NCI-H1417 (cell line): ENCODE results near the gene MAN2A1.

ENCODE experiments used
- DNase-seq, 3 experiments: peaks; one replicate each; lab custom pipeline; 2025; lab: John Stamatoyannopoulos, UW

Gene MAN2A1

DNA sequence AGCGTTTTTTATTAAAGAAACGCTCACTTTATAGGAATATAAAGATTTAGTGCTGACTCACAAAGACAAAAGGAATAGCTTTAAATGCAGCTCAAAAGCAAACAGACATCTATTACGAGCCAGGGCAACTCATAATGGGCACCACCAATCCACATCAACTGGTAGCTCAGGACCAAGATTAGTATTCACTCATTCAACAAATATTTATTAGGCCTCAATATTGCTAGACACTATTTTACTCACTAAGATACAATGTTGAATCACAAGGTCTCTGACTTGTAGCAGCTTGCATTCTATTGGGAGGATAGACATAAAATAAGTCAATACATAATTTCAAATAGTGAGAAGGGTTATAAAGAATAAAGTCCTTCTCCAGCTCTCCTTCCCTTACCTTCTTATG, 8.0 kb upstream of the MAN2A1 start:
- DNase-seq, result no peak

- DNase-seq, result no peak
These were observed 7.3 kb upstream of the MAN2A1 start for GRCh38 chr5:109682383-109682782.

DNA sequence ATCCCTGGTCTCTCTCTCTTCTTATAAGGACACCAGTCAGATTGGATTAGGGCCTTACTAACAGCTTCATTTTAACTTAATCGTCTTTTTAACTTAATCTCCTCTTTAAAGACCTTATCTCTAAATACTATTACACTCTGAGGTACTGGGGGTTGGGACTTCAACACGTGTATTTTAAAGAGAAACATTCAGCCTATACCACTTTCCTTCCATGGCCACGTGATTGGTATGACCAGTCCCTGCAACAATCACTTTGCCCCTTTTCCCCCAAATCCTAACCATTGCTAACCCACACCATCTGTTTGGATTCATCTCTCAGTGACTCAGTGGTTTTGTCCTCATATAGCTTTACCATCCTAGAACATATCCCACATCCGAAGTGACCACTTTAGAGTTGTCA, 3.8 kb upstream of the MAN2A1 start:
- no peak for DNase-seq

DNA sequence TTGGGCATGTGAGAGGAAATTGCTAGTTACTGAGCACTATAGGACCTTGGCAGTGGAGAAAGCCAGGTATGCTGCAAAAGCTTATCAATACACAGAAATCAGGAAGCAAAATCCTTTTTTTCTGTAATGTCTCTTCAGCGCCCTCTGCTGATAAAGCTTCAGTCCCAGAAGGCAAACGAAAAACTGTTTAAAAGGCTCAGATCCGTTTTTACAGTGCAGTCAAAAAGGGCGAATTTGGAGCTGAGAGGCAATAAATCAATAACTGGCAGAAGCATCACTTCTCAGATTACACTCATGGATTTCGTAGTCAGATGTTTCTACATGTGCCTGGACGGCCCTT, 1.1 kb upstream of the MAN2A1 start:
- peak in 2 of 3 experiments; percentile 46 to 66 for DNase-seq

GRCh38 chr5:109688970-109689739, 572 bp upstream of the MAN2A1 start:
- peak; percentile 85 to 92 (median 87) for DNase-seq

DNA sequence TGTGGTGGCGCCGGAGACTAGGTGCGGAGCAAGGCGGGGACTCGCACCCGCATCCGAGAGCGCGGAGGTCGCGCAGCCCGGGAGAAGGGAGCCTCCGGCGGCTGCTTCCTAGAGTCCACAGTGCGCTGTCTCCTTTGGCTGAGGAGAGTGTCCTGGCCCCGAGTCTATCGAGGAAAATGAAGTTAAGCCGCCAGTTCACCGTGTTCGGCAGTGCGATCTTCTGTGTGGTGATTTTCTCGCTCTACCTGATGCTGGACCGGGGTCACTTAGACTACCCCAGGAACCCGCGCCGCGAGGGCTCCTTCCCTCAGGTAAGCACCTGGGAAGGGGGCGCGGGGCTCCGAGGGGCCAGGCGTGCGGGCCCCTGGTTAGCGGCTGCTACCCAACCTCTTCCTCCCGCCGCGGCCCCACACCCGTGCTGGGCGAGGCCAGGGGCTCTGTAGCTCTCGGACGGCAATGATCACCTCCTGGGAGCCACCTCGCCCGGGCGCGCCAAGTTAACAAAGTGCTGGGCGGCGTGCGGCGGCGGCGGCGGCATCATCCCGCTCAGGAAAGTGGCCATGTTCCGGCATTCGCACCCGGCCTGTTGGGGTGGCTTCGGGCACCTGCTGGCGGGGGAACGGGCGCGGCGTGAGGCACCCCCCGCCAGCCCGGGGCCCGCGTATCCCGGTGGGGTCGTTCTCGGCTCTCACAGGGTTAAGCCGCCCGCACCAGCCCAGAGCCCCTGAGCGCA, 681 bp downstream of the MAN2A1 start:
- DNase-seq, result peak; percentile 11 to 69 (median 63)

DNA sequence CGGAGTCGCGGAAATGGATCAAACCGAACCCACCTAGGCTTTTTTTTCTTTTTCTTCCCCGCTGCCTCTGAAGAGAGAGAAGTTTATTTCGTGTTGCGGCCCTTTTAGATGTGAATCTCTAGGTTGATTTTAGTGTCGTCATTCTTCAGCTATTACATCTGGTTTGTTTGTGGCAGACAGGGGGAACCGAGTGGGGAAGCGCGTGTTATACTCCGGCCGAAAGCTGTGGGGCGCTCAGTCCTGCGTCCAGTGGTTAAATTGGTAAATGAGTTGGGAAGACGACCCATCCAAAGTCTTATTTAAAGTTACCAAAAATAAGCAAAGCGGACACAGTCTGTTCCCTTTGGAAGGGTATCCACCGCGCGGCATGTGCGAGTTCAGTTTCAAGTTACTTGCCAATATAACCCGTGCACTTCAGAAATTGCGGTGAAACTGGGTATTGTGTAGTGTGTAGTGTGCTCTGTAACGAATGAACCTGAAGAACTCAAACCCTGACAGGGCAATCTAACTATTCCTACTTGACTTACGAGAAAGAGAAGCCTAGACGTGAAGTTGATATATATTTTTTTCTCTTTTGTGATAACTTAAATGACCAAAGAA, 1.3 kb downstream of the MAN2A1 start:
- peak; percentile 33 to 61 (median 44) for DNase-seq

DNA sequence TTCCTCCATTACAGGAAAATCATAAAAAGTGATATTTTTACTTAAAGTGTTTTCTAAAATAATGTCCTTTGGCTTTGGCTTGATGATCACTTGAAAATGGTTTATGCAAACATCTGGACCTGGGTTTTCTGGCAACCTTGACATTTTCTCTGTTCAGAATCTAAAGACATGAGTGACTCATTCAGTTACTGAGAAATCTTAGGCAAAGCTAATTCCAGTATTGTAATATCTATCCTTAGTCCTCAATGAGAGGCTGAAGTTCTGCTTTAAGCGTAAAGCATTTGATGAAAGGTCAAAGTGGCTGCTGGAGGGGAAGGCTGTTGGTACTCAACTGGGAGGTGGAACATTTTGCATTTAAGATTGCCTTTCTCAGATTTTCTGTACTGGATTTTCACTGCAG, 2.3 kb downstream of the MAN2A1 start:
- no peak for DNase-seq

- no peak for DNase-seq
These were observed 3.1 kb downstream of the MAN2A1 start for GRCh38 chr5:109692852-109693251.

DNA sequence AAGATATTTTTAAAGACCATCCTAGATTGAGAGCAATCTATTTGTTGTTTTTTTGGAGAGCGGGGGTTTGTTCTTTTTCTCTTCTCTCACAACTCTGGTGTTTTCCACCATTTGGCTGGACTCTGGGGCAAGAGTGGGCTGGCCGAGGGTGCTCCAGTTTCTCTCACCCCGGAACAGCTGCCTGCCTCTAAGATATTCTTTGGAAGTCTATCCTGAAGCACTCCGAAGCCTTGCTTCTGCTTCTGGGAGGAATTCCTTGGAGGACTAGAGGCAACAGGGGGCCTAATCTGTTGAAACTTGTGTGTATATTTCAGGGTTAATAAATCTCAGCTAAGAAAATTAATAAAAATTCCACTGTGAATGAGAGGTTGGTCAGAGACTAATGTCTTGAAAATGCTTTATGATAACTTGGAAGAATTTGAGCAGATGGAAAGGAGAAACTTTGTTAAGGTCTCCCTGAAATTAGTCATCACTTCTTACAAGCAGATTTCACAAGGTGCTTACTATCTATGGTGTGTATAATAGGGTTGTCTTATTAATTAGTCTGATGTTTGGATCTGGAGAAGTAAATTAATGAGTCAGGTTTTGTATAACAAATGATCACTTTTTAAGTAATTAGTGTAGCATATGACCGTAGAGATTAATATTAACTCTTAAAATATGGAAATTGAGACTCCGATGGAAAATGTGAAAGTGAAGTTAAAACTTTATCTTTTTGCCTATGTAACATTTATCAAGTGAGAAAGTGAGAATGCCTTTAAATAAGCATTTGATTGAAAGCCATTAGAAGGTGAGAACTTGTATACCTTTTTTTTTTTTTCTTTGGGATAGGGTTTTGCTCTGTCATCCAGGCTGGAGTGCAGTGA, 4.0 kb downstream of the MAN2A1 start:
- no peak for DNase-seq

DNA sequence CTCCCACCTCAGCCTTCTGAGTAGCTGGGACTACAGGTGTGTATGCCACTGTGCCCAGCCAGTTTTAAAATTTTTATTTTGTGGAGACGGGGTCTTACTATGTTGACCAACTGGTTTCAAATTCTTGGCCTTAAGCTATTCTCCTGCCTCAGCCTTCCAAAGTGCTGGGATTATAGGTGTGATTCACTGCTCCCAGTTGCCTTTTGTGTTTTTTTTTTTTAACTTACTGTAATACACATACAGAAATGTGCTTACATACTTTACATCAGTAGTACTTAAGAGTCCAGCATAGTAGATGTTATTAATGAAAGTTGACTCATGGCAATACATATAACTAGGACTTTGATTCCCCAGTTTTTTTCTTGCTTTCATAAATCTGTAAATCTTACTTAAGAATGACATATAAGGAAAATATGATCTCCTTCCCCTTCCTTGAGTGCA, 4.7 kb downstream of the MAN2A1 start:
- DNase-seq, result no peak

GRCh38 chr5:109695005-109695926, 5.5 kb downstream of the MAN2A1 start:
- DNase-seq, result no peak

- DNase-seq, result peak in 1 of 3 experiments; percentile 10
These were observed 7.6 kb downstream of the MAN2A1 start for GRCh38 chr5:109697339-109697738.

- no peak for DNase-seq
These were observed 10.9 kb downstream of the MAN2A1 start for GRCh38 chr5:109700516-109701153.

DNA sequence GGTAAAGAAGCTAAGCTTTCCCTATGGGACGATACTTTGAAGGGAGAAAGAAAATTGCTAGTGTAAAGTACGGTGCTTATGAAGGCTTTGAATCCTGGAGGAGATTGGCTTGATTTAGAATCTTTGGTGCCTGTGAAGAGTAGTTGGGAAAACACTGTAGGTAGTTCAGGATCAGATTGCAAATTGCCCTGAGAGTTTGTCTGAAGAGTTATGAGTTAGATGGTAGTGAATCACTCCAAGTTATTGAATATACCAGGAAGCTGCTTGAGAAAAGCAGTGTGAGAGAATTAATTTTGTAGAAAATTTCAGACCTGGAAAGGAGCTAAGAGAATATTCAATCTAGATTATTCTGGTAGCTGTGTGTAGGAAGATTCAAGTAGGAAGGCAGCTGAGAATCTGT, 11.5 kb downstream of the MAN2A1 start:
- DNase-seq, result no peak

DNA sequence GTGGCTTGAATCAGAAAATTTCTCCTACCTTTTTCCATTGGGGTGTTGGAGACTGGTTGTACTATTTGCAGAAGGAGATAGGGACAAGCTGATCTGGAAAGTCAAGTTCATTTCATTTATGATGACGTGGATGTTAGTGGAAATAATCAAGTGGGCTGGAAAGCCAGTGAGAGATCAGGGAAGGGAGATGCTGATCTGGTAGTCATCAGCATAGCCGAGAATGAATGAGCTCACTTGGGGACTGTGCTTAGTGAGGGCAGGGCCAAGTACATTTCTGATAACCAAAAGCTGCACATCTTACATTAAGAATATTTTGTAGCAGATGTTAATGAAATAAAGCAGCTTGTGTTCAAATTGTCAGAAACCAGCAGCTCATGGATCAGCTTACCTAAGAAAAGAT, 12.1 kb downstream of the MAN2A1 start:
- no peak for DNase-seq

DNA sequence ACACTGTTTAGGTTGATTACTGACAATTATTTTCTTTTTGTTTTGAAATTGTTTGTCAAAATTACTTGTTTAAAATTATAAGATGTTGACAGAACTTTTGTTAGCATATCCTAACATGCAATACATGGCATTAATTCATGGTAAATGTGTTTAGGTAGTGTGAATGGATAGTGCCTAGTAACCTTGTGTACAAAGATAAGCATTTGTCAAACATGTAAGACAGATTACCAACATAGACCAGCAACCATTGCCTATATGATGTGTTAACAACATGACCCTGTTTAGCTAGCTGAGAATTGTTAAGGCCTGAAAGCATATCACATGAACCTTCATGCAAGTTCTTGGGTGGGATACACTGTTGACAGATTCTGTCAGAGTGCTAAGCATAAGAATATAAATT, 13.4 kb downstream of the MAN2A1 start:
- no peak for DNase-seq

GRCh38 chr5:109703829-109704228, 14.1 kb downstream of the MAN2A1 start:
- no peak for DNase-seq

GRCh38 chr5:109704282-109704952, 14.7 kb downstream of the MAN2A1 start:
- DNase-seq, result no peak

DNA sequence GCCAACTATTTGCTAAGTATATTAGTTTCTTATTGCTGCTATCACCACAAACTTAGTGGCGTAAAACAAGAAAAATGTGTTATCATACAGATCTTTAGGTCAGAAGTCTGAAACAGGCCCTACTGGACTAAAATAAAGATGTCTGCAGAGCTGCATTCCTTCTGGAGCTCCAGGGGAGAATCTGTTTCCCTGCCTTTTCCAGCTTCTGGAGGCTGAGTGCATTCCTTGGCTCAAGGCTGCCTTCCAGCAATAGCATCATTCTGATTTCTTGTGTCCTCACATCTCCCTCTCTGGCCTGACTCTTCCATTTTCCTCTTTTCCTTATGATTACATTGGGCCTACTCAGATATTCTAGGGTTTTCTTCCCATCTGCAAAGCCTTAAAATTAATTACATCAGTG, 15.9 kb downstream of the MAN2A1 start:
- no peak for DNase-seq
